Peyer's patch (tissue), 4 donors: ENCODE results near the gene IL31RA.

Experiments used
- CTCF ChIP-seq, 6 experiments: fragments of 450-650 bp in 4 of 6; fragments of 200-600 bp in 2 of 6; sonication (generic) in 1 of 6; IDR thresholded peaks; one replicate each; pipeline ENCODE4 v1.5.1; 2017 to 2019; ENCODE audit warnings: antibody characterized with exemption in 6 of 6, mild to moderate bottlenecking in 3 of 6, moderate library complexity in 1 of 6
- POLR2A ChIP-seq, 2 donors: fragments of 450-650 bp; IDR thresholded peaks; one replicate each; pipeline ENCODE4 v1.5.1; 2017; ENCODE audit warnings: antibody characterized with exemption in 2 of 2, mild to moderate bottlenecking in 2 of 2, moderate library complexity in 2 of 2

GRCh38 chr5:55926476-55926875 lies 75.3 kb downstream of the IL31RA start:
- no peak for TF ChIP-seq POLR2A (IDR thresholded peaks at IDR 0.05)
- no peak for TF ChIP-seq CTCF (IDR thresholded peaks at IDR 0.05)
